GM12865 (cell line): Measurements from ENCODE around the gene LRRN2.

Source experiments
- DNase-seq: peaks from one replicate; pipeline ENCODE4 v3.0.0; 2010; ENCODE audit warnings: low read depth
- H3K4me3 ChIP-seq: 2 replicates; pipeline ENCODE4 v1.5.1; 2011; ENCODE audit warnings: mild to moderate bottlenecking, low read depth, low read length, control low read depth
- TF ChIP-seq, protein P1 (sequence below): IDR thresholded peaks from 2 replicates; pipeline ENCODE4 v1.5.1; 2011; ENCODE audit warnings: low read length, control low read depth, low read depth, inconsistent platforms; ENCODE audit not compliant: insufficient read depth; ENCODE audit errors: missing control alignments

The LRRN2 gene

DNA sequence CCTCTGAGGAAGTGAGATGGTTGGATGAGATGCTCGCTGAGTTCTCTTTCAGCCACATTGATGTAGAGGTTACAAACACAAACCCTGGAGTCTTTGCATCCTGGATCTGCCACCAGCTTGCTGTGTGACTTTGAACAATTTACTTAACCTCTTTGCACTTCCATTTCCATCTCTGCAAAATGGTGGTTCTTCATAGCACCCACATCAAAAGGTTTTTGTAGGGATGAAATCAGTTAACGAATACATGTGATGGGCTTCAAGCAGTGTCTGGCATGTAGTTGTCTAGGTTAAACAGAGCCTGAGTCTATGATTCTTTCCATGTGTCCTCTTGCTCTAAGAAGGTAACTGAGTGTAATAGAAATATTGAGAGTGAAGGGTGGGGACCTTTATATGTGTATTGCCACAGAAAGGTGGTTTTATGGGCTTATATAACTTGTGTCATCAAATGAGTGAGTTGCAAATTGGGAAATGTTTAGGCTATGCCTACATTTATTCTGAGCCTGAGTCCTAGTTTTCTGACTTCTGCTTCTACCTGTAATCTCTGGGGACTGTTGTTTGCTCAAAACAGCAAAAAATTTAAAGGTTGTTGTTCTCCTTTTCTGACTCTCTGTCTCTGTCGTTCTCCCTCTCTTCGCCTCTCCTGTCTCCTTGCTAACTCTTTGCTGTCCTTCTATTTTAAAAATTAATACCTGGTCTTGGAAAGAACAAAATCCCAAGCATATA lies 27.3 kb upstream of the LRRN2 start:
- TF ChIP-seq, protein P1, sequence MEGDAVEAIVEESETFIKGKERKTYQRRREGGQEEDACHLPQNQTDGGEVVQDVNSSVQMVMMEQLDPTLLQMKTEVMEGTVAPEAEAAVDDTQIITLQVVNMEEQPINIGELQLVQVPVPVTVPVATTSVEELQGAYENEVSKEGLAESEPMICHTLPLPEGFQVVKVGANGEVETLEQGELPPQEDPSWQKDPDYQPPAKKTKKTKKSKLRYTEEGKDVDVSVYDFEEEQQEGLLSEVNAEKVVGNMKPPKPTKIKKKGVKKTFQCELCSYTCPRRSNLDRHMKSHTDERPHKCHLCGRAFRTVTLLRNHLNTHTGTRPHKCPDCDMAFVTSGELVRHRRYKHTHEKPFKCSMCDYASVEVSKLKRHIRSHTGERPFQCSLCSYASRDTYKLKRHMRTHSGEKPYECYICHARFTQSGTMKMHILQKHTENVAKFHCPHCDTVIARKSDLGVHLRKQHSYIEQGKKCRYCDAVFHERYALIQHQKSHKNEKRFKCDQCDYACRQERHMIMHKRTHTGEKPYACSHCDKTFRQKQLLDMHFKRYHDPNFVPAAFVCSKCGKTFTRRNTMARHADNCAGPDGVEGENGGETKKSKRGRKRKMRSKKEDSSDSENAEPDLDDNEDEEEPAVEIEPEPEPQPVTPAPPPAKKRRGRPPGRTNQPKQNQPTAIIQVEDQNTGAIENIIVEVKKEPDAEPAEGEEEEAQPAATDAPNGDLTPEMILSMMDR: no peak
- no peak for DNase-seq
- no peak overlapping the region for H3K4me3 ChIP-seq

DNA sequence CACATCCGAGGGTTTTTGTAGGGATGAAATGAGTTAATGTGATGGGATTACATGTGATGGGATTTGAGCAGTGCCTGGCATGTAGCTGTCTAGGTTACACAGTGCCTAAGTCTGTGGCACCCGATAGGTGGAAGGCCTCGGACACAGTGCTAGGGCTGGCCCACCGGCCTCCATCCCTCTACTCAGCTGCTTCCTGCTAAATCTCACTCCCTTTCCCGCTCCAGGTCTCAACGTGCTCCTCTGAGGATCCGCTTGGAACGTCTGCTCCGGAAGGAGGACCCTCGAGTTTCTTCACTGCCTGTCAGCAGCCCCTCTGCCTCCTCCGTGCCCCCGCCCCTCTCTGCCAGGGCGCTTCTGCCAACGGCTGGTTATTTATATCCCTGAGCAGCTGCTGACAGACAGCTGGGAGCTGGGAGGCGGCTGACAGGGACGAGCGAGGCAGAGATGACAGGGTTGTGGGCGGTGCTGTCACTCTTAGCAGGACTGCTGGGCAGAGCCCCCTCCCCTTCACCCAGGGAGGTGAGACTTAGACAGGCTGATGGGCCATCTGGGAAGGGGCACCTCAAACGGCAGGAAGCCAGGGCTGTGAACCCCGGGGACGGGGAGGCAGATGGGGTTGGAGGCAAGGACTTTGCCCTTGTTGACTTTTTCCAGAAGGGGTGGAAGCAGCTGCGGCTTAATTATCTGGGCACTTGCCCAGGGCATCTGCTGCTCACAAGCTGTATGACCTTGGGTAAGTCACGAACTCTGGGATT lies 26.6 kb upstream of the LRRN2 start:
- TF ChIP-seq, protein P1: no peak
- H3K4me3 ChIP-seq: no peak overlapping the region
- DNase-seq: no peak

DNA sequence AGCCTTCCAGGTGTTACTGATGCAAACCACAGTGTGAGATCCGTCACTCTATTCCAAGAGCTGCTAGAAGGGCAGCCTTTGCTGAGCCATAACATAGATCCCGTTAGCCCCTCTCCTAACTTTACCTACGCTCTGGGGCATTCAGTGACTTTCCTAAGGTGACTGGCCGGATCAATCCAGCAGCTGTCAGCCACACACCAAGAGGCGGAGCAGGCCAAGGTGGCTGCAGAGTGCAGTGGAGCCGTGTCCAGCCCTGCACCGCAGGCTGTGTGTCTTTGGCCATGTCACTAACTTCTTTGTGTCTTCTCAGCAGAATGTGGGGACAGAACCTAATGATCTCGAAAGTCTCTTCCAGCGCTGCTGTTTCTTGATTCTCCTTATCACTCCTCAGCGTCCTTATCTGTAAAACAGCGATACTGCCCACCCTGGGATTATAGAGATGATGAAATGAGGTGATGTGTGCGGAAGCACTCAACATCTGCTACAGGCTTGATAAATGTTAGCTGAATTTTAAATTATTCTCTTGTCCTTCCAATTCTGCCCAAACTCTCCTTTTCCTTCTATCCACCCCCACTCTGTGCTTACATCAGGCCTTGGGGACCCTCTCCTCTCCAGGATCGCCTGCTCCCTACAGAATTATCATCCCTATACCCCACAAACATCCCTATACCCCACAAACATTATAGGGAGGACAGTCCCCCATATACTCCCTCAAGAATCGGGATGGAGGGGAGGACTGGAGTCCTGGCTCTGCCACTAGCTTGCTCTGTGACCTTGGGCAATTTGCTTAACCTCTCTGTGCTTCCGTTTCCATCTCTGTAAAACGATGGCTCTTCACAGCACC lies 25.8 kb upstream of the LRRN2 start:
- TF ChIP-seq, protein P1: no peak
- no peak overlapping the region for H3K4me3 ChIP-seq
- no peak for DNase-seq

DNA sequence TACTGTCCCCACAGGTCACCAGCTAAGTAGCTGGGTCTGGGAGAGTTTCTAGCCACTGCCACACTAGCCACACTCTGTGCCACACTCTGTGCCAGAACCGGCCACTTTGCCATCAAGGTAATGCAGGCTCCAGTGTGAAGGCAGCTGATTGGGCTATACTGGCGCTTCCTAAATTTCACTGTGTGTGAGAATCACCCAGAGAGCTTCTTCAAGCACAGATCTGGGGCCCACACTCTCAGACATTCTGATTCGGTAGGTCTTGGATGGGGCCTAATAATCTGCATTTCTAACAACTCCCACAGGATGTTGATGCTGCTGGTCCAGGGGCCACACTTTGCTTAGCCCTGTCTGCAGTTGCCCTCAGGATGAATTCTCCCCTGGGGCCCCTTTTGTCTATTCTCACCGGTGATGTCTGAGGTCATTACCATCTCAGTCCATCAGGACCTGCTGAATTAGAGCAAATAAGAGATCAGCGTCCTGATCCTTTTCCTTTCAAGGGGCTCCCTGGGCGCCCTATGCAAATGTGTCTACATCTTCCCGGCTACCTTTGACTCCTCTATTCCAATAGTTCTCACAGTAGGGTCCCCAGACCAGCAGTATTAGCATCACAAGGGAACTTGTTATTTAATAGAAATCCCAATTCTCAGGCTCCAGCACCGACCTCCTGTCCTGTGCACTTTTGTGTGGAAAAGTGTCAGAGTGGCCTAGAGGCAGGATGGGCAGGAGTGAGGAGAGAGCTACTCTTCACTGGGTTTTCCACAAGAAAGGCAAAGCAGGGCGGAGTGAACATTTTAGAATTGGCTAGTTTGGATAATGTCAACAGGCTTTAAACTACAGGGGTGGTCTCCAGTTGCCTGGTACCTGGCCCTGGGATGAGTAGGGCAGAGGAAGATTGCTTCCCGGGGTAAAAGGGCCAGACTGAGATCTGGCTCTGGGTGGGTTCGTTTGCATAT lies 24.7 kb upstream of the LRRN2 start:
- no peak for DNase-seq

DNA sequence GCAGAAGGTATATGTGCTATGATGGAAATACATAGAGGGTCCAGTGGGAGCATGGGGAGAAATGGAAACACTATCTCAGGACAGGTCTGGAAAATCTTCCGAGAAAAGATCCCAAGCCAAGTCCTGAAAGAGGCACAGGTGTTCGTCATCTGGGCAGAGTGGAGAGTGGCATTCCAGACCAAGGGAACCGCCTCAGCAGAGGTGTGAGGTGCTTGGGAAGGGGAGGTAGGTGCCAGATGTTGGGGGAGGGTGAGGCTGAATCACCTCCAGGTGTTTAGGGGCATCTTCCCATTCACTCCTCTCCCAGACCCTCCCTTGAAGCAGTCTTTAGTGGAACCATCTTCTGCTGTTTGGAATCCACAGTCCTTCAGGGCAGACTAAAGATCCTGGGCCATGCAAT lies 23.5 kb upstream of the LRRN2 start:
- TF ChIP-seq, protein P1: no peak
- no peak overlapping the region for H3K4me3 ChIP-seq
- no peak for DNase-seq

More for the DNA sequence above, 24.7 kb upstream of the LRRN2 start:
- TF ChIP-seq, protein P1: no peak
- no peak overlapping the region for H3K4me3 ChIP-seq
